ENCODE results near the gene APOL1.
"Not testable (repeated sequence)": the region's sequence is repeated elsewhere in the genome, so short reads cannot be mapped to it uniquely, and the experiment has no call there.

- TF ChIP-seq EP300 (IDR thresholded peaks at IDR 0.05; ENCODE audit: borderline replicate concordance in 1 of 2, low read depth in 1 of 2, low read length in 1 of 2); GABPA (IDR thresholded peaks at IDR 0.05; ENCODE audit: low read depth); POLR2AphosphoS5 (IDR thresholded peaks at IDR 0.05; ENCODE audit: low read depth, low read length); EZH2phosphoT487 (IDR thresholded peaks at IDR 0.05; ENCODE audit: borderline replicate concordance, low read depth); YY1 (IDR thresholded peaks at IDR 0.05; ENCODE audit: low read depth); USF1 (IDR thresholded peaks at IDR 0.05; ENCODE audit: borderline replicate concordance, low read depth); TCF12 (IDR thresholded peaks at IDR 0.05); TEAD4 (IDR thresholded peaks at IDR 0.05; ENCODE audit: borderline replicate concordance, insufficient read depth); TAF1 (IDR thresholded peaks at IDR 0.05; ENCODE audit: borderline replicate concordance, low read depth, low read length); USF2 (IDR thresholded peaks at IDR 0.05; ENCODE audit: borderline replicate concordance, low read depth, low read length): not testable (repeated sequence)
- TF ChIP-seq, protein P1, sequence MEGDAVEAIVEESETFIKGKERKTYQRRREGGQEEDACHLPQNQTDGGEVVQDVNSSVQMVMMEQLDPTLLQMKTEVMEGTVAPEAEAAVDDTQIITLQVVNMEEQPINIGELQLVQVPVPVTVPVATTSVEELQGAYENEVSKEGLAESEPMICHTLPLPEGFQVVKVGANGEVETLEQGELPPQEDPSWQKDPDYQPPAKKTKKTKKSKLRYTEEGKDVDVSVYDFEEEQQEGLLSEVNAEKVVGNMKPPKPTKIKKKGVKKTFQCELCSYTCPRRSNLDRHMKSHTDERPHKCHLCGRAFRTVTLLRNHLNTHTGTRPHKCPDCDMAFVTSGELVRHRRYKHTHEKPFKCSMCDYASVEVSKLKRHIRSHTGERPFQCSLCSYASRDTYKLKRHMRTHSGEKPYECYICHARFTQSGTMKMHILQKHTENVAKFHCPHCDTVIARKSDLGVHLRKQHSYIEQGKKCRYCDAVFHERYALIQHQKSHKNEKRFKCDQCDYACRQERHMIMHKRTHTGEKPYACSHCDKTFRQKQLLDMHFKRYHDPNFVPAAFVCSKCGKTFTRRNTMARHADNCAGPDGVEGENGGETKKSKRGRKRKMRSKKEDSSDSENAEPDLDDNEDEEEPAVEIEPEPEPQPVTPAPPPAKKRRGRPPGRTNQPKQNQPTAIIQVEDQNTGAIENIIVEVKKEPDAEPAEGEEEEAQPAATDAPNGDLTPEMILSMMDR (IDR thresholded peaks at IDR 0.05) = not testable (repeated sequence)
- TF ChIP-seq, protein P2, sequence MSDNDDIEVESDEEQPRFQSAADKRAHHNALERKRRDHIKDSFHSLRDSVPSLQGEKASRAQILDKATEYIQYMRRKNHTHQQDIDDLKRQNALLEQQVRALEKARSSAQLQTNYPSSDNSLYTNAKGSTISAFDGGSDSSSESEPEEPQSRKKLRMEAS (IDR thresholded peaks at IDR 0.05; ENCODE audit: low read depth) = not testable (repeated sequence)
Measured at GRCh38 chr22:36209488-36209908, 43.4 kb upstream of the APOL1 start.
